Activated T-cell treated with anti-CD3 and anti-CD28 coated beads for 48 hours (primary cell): ENCODE data around the gene LMF1.

ENCODE experiments used
- DNase-seq: peaks from one replicate; pipeline ENCODE4 v3.0.0-alpha.2; 2020; ENCODE audit warnings: low read depth

LMF1 gene

GRCh38 chr16:804193-805048 is 166.4 kb downstream of the LMF1 start:
- DNase-seq = no peak

GRCh38 chr16:803754-804080 is 167.1 kb downstream of the LMF1 start:
- no peak for DNase-seq
